HFFc6 (cell line): Measurements from ENCODE around the gene GALNT18. TPM values are rescaled to one million over a fixed set of nuclear protein-coding genes. Genes with fewer than 3 reads are reported as not detected.

Experiments used
- DNase-seq: peaks from one replicate; pipeline ENCODE4 v3.0.0-alpha.2; 2018
- H3K27ac Mint-ChIP-seq: 2 replicates; pipeline ENCODE4 v1.8.0; 2020; ENCODE audit warnings: mild to moderate bottlenecking, mixed read lengths
- H3K27me3 Mint-ChIP-seq: 2 replicates; pipeline ENCODE4 v1.8.0; 2021; ENCODE audit warnings: mild to moderate bottlenecking, moderate library complexity, mixed read lengths; ENCODE audit not compliant: insufficient read depth
- H3K36me3 Mint-ChIP-seq: 2 replicates; pipeline ENCODE4 v1.8.0; 2021; ENCODE audit warnings: low read depth, mixed read lengths
- H3K4me1 Mint-ChIP-seq: 2 replicates; pipeline ENCODE4 v1.8.0; 2020; ENCODE audit warnings: low read depth, mixed read lengths
- H3K4me3 Mint-ChIP-seq: 2 replicates; pipeline ENCODE4 v1.8.0; 2020; ENCODE audit warnings: mild to moderate bottlenecking, moderate library complexity, mixed read lengths
- H3K9me3 Mint-ChIP-seq: 2 replicates; pipeline ENCODE4 v1.8.0; 2020; ENCODE audit warnings: mild to moderate bottlenecking, mixed read lengths
- total RNA-seq, 6 experiments: library from RNA; stranded (reverse); fragmentation: NEBNext Ultra II Directional; extraction: Animal tissue kit (Norgen Biotek cat#: 25700); gene quantifications; 2 replicates in 1 of 6; 3 replicates in 5 of 6; pipeline ENCODE4 v1.2.3, GENCODE V29; 2021
- TF ChIP-seq, protein P1 (sequence below): fragments of 200-600 bp; sonication (generic); IDR thresholded peaks from 2 replicates; pipeline ENCODE4 v1.5.0; 2021; ENCODE audit warnings: antibody characterized with exemption, mild to moderate bottlenecking

The GALNT18 gene
- total RNA-seq, 6 experiments from 2014 or later = 2.7 to 13.7 (median 12.4) TPM

DNA sequence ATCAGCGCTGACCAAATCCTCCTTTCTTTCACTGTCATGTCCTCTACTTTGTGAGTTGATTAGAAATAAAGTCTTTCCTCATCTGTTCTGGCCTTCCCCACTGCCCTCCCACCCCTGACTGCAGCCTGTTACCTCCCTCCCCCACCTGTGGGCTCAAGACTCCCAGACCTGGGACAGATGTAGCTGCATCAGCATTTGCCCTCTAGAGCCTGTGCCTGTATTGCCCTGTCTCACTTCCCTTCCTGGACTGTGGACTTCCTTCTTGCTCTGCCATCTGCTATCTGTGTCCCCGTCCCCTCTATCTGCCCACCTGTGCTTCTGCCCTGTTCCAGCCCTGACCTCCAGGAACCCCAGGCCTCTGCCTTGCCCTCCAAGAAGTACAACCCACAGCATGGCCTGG is 122.5 kb downstream of the GALNT18 start:
- DNase-seq = no peak
- no peaks in the 10 kb centered on the region for H3K9me3 Mint-ChIP-seq
- H3K27ac Mint-ChIP-seq = no peak overlapping the region
- no peaks in the 10 kb centered on the region for H3K36me3 Mint-ChIP-seq
- H3K4me1 Mint-ChIP-seq = peaks cover 7% of the 10 kb centered on the region; the same call in 1 of the 2 replicates
- peaks cover 10% of the 10 kb centered on the region for H3K27me3 Mint-ChIP-seq
- TF ChIP-seq, protein P1, sequence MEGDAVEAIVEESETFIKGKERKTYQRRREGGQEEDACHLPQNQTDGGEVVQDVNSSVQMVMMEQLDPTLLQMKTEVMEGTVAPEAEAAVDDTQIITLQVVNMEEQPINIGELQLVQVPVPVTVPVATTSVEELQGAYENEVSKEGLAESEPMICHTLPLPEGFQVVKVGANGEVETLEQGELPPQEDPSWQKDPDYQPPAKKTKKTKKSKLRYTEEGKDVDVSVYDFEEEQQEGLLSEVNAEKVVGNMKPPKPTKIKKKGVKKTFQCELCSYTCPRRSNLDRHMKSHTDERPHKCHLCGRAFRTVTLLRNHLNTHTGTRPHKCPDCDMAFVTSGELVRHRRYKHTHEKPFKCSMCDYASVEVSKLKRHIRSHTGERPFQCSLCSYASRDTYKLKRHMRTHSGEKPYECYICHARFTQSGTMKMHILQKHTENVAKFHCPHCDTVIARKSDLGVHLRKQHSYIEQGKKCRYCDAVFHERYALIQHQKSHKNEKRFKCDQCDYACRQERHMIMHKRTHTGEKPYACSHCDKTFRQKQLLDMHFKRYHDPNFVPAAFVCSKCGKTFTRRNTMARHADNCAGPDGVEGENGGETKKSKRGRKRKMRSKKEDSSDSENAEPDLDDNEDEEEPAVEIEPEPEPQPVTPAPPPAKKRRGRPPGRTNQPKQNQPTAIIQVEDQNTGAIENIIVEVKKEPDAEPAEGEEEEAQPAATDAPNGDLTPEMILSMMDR = no peak
- H3K4me3 Mint-ChIP-seq = no peak overlapping the region

DNA sequence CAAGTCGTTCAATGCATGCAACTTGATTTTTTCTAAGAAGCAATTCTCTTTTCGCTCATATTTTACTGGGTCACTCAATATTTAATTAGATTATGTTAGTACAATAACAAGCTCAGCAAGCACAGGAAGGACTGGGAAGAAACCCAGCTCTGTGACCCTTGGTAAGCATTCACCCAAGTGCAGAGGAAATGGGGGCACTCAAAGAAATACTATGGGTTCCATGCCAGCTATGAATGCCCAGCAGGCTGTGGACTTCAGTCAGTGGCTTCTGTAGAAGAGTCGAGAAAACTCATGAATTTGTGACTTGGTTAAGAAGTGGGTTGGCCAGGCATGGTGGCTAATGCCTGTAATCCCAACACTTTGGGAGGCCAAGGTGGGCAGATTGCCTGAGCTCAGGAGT is 123.6 kb downstream of the GALNT18 start:
- no peaks in the 10 kb centered on the region for H3K36me3 Mint-ChIP-seq
- peaks cover 18% of the 10 kb centered on the region for H3K27me3 Mint-ChIP-seq
- H3K4me3 Mint-ChIP-seq = no peak overlapping the region
- peaks cover 7% of the 10 kb centered on the region; the same call in 1 of the 2 replicates for H3K4me1 Mint-ChIP-seq
- no peak overlapping the region for H3K27ac Mint-ChIP-seq
- no peaks in the 10 kb centered on the region for H3K9me3 Mint-ChIP-seq
- no peak for DNase-seq
- TF ChIP-seq, protein P1 = no peak

GRCh38 chr11:11496879-11497278 is 124.9 kb downstream of the GALNT18 start:
- H3K27me3 Mint-ChIP-seq = peaks cover 18% of the 10 kb centered on the region
- no peak for DNase-seq
- H3K4me1 Mint-ChIP-seq = peaks cover 5% of the 10 kb centered on the region; the same call in 1 of the 2 replicates
- H3K36me3 Mint-ChIP-seq = no peaks in the 10 kb centered on the region
- no peaks in the 10 kb centered on the region for H3K9me3 Mint-ChIP-seq
- no peak overlapping the region for H3K4me3 Mint-ChIP-seq
- no peak overlapping the region for H3K27ac Mint-ChIP-seq
- TF ChIP-seq, protein P1 = no peak

GRCh38 chr11:11494348-11494747 is 127.5 kb downstream of the GALNT18 start:
- TF ChIP-seq, protein P1 = no peak
- Mint-ChIP-seq H3K27me3 (peaks cover 11% of the 10 kb centered on the region), H3K36me3 (no peaks in the 10 kb centered on the region), H3K9me3 (no peaks in the 10 kb centered on the region), H3K4me3 (no peak overlapping the region), H3K4me1 (no peaks in the 10 kb centered on the region), H3K27ac (no peak overlapping the region)
- DNase-seq = no peak

DNA sequence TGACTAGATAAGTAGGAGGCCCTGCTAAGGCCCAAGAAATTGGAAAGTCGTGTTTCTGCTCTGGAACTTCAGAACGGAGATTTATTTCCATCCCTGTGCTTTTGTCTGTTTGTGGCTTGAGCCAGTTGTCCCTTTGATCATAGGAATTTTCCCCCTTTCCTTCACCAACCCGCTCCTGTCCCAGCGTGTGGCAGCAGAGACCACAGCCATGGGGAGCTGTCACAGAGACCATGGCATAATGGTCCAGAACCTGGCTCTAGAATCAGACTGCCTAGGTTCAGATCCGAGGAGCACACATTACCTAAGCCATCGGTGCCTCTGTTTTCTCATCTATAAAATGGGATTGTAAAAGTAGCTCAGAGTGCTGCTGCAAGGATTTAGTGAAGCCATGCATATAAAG is 128.1 kb downstream of the GALNT18 start:
- H3K4me3 Mint-ChIP-seq = no peak overlapping the region
- H3K9me3 Mint-ChIP-seq = no peaks in the 10 kb centered on the region
- TF ChIP-seq, protein P1 = no peak
- H3K36me3 Mint-ChIP-seq = no peaks in the 10 kb centered on the region
- no peak overlapping the region for H3K27ac Mint-ChIP-seq
- peaks cover 11% of the 10 kb centered on the region for H3K27me3 Mint-ChIP-seq
- H3K4me1 Mint-ChIP-seq = no peaks in the 10 kb centered on the region
- DNase-seq = no peak

GRCh38 chr11:11491589-11491988 is 130.2 kb downstream of the GALNT18 start:
- Mint-ChIP-seq H3K36me3 (no peaks in the 10 kb centered on the region), H3K4me3 (no peak overlapping the region), H3K27ac (no peak overlapping the region), H3K4me1 (no peaks in the 10 kb centered on the region), H3K9me3 (no peaks in the 10 kb centered on the region), H3K27me3 (peaks cover 11% of the 10 kb centered on the region)
- TF ChIP-seq, protein P1 = no peak
- DNase-seq = no peak
